DOHH2 (cell line): Measurements from ENCODE around the gene DAP.

ENCODE experiments used
- H3F3A ChIP-seq: fragments of 200-600 bp; sonication (generic), shearing (Covaris generic); 2 replicates; pipeline ENCODE4 v1.6.0; 2016; ENCODE audit warnings: antibody characterized with exemption, mild to moderate bottlenecking; ENCODE audit not compliant: control insufficient read depth, insufficient read depth
- H3K27ac ChIP-seq: fragments of 200-600 bp; sonication (generic); 2 replicates; pipeline ENCODE4 v1.5.1; 2014; ENCODE audit warnings: low read depth, mild to moderate bottlenecking, low read length, moderate library complexity
- H3K27me3 ChIP-seq: fragments of 200-600 bp; sonication (generic); 2 replicates; pipeline ENCODE4 v1.6.1; 2014; ENCODE audit warnings: mild to moderate bottlenecking, low read length, mixed read lengths; ENCODE audit not compliant: control insufficient read depth
- H3K36me3 ChIP-seq: fragments of 200-600 bp; sonication (generic); 2 replicates; pipeline ENCODE4 v1.6.1; 2014; ENCODE audit warnings: mild to moderate bottlenecking, low read length, moderate library complexity, mixed read lengths; ENCODE audit not compliant: control insufficient read depth
- H3K4me1 ChIP-seq: fragments of 200-600 bp; sonication (generic); 2 replicates; pipeline ENCODE4 v1.6.1; 2014; ENCODE audit warnings: mild to moderate bottlenecking, low read length, mixed read lengths; ENCODE audit not compliant: control insufficient read depth
- H3K4me2 ChIP-seq: fragments of 200-600 bp; sonication (generic); 2 replicates; pipeline ENCODE4 v1.6.0; 2014; ENCODE audit warnings: mild to moderate bottlenecking, low read length, moderate library complexity
- H3K4me3 ChIP-seq: fragments of 200-600 bp; sonication (generic); 2 replicates; pipeline ENCODE4 v1.5.1; 2014; ENCODE audit warnings: mild to moderate bottlenecking, low read length, mixed read lengths
- H3K79me2 ChIP-seq: fragments of 200-600 bp; sonication (generic); 2 replicates; pipeline ENCODE4 v1.6.1; 2014; ENCODE audit warnings: mild to moderate bottlenecking, low read length, mixed read lengths; ENCODE audit not compliant: control insufficient read depth
- H3K9me2 ChIP-seq: fragments of 200-600 bp; sonication (generic); replicated peaks from 2 replicates; pipeline ENCODE4 v1.6.1; 2014; ENCODE audit warnings: mild to moderate bottlenecking, low read length, mixed read lengths; ENCODE audit not compliant: control insufficient read depth
- H3K9me3 ChIP-seq: fragments of 200-600 bp; sonication (generic); 2 replicates; pipeline ENCODE4 v1.6.1; 2014; ENCODE audit warnings: antibody characterized with exemption, low read length, mixed read lengths; ENCODE audit not compliant: control insufficient read depth, insufficient read depth
- H4K20me1 ChIP-seq: fragments of 200-600 bp; sonication (generic); 2 replicates; pipeline ENCODE4 v1.6.0; 2014; ENCODE audit warnings: low read depth, mild to moderate bottlenecking, antibody characterized with exemption, low read length, moderate library complexity; ENCODE audit not compliant: control insufficient read depth, insufficient read depth
- EZH2phosphoT487 ChIP-seq: fragments of 200-600 bp; sonication (generic); IDR thresholded peaks from 2 replicates; pipeline ENCODE4 v1.6.1; 2017; ENCODE audit warnings: borderline replicate concordance, mild to moderate bottlenecking, antibody characterized with exemption, low read length, moderate library complexity, mixed read lengths
- TF ChIP-seq, protein P1 (sequence below): fragments of 200-600 bp; sonication (generic); IDR thresholded peaks from one replicate; pipeline ENCODE4 v1.5.1; 2014; ENCODE audit warnings: antibody characterized with exemption, mild to moderate bottlenecking, low read depth, low read length; ENCODE audit not compliant: poor library complexity, severe bottlenecking

The DAP gene

DNA sequence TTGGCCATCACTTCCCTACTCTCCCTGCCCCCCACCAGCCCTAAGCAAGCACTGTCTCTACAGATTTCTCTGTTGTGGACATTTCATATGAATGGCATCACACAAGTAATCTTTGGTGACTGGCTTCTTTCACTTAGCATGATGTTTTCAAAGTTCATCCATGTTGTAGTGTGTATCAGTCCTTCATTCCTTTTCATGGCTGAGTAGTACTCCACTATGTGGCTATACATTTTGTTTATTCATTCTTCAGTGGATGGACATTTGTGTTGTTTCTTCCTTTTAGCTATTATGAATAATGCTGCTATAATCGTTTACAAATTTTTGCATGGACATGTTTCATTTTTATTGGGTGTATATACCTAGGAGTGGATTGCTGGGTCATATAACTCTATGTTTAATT is 84.1 kb downstream of the DAP start:
- no peaks in the 10 kb centered on the region for H3K79me2 ChIP-seq
- H3K4me3 ChIP-seq: no peak overlapping the region
- no peaks in the 10 kb centered on the region for H3F3A ChIP-seq
- H3K36me3 ChIP-seq: peaks cover 25% of the 10 kb centered on the region
- H3K9me2 ChIP-seq: no peaks in the 10 kb centered on the region
- TF ChIP-seq, protein P1, sequence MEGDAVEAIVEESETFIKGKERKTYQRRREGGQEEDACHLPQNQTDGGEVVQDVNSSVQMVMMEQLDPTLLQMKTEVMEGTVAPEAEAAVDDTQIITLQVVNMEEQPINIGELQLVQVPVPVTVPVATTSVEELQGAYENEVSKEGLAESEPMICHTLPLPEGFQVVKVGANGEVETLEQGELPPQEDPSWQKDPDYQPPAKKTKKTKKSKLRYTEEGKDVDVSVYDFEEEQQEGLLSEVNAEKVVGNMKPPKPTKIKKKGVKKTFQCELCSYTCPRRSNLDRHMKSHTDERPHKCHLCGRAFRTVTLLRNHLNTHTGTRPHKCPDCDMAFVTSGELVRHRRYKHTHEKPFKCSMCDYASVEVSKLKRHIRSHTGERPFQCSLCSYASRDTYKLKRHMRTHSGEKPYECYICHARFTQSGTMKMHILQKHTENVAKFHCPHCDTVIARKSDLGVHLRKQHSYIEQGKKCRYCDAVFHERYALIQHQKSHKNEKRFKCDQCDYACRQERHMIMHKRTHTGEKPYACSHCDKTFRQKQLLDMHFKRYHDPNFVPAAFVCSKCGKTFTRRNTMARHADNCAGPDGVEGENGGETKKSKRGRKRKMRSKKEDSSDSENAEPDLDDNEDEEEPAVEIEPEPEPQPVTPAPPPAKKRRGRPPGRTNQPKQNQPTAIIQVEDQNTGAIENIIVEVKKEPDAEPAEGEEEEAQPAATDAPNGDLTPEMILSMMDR: no peak
- no peak for TF ChIP-seq EZH2phosphoT487
- H3K9me3 ChIP-seq: no peaks in the 10 kb centered on the region
- no peaks in the 10 kb centered on the region for H4K20me1 ChIP-seq
- no peaks in the 10 kb centered on the region for H3K27me3 ChIP-seq
- H3K4me2 ChIP-seq: no peak overlapping the region
- H3K4me1 ChIP-seq: no peaks in the 10 kb centered on the region
- no peak overlapping the region for H3K27ac ChIP-seq

DNA sequence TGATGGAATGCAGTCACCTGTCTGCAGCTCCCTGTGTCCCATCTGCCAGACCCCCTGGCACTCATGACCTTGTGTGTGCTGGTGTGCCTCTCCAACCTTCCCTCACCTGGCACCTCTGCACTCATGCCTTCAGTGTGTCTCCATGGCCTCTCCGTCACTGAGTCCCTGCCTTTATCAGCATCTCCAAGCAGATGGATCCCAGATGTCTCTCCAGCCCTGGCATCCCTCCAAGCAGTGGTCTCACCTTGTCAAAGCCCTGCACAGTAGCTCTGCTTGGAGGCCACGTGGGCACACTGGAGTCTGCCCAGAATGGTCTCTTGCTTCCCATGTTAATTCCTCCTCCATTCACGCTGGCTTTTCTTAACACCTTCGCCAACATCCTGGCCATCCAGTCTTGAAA is 84.8 kb downstream of the DAP start:
- H3K79me2 ChIP-seq: no peaks in the 10 kb centered on the region
- no peak overlapping the region for H3K27ac ChIP-seq
- no peaks in the 10 kb centered on the region for H3F3A ChIP-seq
- peaks cover 4% of the 10 kb centered on the region for H3K27me3 ChIP-seq
- no peaks in the 10 kb centered on the region for H3K9me3 ChIP-seq
- no peak overlapping the region for H3K4me3 ChIP-seq
- no peaks in the 10 kb centered on the region for H4K20me1 ChIP-seq
- no peaks in the 10 kb centered on the region for H3K4me1 ChIP-seq
- TF ChIP-seq, protein P1: no peak
- TF ChIP-seq EZH2phosphoT487: no peak
- peaks cover 23% of the 10 kb centered on the region for H3K36me3 ChIP-seq
- H3K4me2 ChIP-seq: no peak overlapping the region
- no peaks in the 10 kb centered on the region for H3K9me2 ChIP-seq

DNA sequence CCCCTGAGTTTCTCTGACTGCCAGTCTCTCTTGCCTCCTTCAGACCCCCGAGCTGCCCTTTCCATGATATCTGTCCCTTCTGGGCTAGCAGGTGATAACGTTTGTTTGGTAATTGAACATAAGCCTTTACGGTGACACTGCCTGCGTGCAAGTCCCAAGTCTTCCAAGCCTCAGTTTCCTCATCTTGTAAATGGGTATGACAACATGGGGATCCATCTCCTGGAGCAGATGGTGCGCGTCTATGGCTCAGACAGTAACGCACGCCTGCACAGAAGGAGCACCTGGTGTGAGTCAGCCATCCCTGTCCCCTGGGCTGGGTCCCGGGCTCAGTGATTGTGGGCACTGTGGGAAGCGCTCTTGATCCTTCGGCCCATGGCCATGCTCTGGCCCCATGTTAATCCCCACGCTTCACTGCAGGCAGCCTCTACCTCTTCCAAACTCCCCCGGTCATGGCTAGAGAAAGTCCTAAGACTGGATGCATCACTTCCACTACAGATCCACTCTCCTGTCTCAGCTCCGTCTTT is 85.8 kb downstream of the DAP start:
- peaks cover 16% of the 10 kb centered on the region for H3K36me3 ChIP-seq
- no peak overlapping the region for H3K27ac ChIP-seq
- no peaks in the 10 kb centered on the region for H3K79me2 ChIP-seq
- H3K9me2 ChIP-seq: no peaks in the 10 kb centered on the region
- H4K20me1 ChIP-seq: no peaks in the 10 kb centered on the region
- H3K4me1 ChIP-seq: no peaks in the 10 kb centered on the region
- no peak overlapping the region for H3K4me2 ChIP-seq
- no peaks in the 10 kb centered on the region for H3F3A ChIP-seq
- TF ChIP-seq, protein P1: no peak
- TF ChIP-seq EZH2phosphoT487: no peak
- peaks cover 10% of the 10 kb centered on the region for H3K27me3 ChIP-seq
- H3K4me3 ChIP-seq: no peak overlapping the region
- no peaks in the 10 kb centered on the region for H3K9me3 ChIP-seq
